Peyer's patch (tissue), 4 donors: Measurements from ENCODE around the gene TIFAB.

ENCODE experiments used
- POLR2A ChIP-seq, 2 donors: fragments of 450-650 bp; IDR thresholded peaks; one replicate each; pipeline ENCODE4 v1.5.1; 2017; ENCODE audit warnings: antibody characterized with exemption in 2 of 2, mild to moderate bottlenecking in 2 of 2, moderate library complexity in 2 of 2
- TF ChIP-seq, protein P1 (sequence below), 6 experiments: fragments of 450-650 bp in 4 of 6; fragments of 200-600 bp in 2 of 6; sonication (generic) in 1 of 6; IDR thresholded peaks; one replicate each; pipeline ENCODE4 v1.5.1; 2017 to 2019; ENCODE audit warnings: antibody characterized with exemption in 6 of 6, mild to moderate bottlenecking in 3 of 6, moderate library complexity in 1 of 6

DNA sequence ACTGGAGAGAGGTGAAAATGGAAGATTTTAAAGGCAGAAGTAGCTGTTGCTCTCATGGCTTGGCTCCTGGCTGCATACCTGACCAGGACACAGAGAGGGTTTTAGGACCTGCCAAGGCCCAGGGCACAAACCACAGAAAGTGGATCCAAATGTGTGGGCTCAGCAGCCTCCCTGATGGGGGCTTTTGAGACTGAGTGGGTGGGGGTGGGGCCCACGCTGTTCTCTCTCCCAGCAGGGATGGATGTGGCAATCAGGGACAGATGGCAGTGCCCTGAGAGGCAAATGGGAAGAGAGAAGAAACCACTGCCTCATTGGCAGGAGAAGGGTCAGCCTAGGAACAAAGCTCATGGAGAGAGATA lies 34.9 kb upstream of the TIFAB start:
- TF ChIP-seq, protein P1, sequence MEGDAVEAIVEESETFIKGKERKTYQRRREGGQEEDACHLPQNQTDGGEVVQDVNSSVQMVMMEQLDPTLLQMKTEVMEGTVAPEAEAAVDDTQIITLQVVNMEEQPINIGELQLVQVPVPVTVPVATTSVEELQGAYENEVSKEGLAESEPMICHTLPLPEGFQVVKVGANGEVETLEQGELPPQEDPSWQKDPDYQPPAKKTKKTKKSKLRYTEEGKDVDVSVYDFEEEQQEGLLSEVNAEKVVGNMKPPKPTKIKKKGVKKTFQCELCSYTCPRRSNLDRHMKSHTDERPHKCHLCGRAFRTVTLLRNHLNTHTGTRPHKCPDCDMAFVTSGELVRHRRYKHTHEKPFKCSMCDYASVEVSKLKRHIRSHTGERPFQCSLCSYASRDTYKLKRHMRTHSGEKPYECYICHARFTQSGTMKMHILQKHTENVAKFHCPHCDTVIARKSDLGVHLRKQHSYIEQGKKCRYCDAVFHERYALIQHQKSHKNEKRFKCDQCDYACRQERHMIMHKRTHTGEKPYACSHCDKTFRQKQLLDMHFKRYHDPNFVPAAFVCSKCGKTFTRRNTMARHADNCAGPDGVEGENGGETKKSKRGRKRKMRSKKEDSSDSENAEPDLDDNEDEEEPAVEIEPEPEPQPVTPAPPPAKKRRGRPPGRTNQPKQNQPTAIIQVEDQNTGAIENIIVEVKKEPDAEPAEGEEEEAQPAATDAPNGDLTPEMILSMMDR (IDR thresholded peaks at IDR 0.05) = no peak
- TF ChIP-seq POLR2A (IDR thresholded peaks at IDR 0.05) = no peak
